ENCODE data around the gene GREB1L. TPM values are rescaled to one million over a fixed set of nuclear protein-coding genes. Genes with fewer than 3 reads are reported as not detected.

GREB1L gene
- total and polyA plus RNA-seq, 2 donors (not counting 3 experiments of a cell fraction or from before 2014, with no cell fraction given), result 0.22 to 0.41 TPM

GRCh38 chr18:21398121-21398520 lies 156.1 kb downstream of the GREB1L start:
- H2AFZ ChIP-seq (ENCODE audit: low read depth, low read length), result no peak overlapping the region
- no TSS peak for BruUV-seq (replicated peaks)
- FAIRE-seq (no peak), DNase-seq (ENCODE audit: low read depth, low spot score) (no peak)
- H4K20me1 ChIP-seq (replicated peaks; ENCODE audit: control insufficient read depth, extremely low read depth, insufficient read depth, low read length), result no peaks in the 10 kb centered on the region
- TF ChIP-seq POLR2AphosphoS5 (IDR thresholded peaks at IDR 0.05; ENCODE audit: insufficient read depth, low read depth, low read length) (no peak), POLR2A (IDR thresholded peaks at IDR 0.05; ENCODE audit: low read depth, low read length) (no peak), MAX (IDR thresholded peaks at IDR 0.05; ENCODE audit: insufficient read depth, insufficient read length) (no peak), JUN (IDR thresholded peaks at IDR 0.05; ENCODE audit: borderline replicate concordance, insufficient read depth, insufficient read length, low read depth) (no peak), MYC (IDR thresholded peaks at IDR 0.05; ENCODE audit: low read depth, low read length) (no peak), FOS (IDR thresholded peaks at IDR 0.05; ENCODE audit: borderline replicate concordance, insufficient read depth, low read length) (no peak)
- peaks cover 4 to 10% of the 10 kb centered on the region in 2 experiments for H3K27me3 ChIP-seq (ENCODE audit: control insufficient read depth in 2 of 2, insufficient read depth in 2 of 2, low read length in 2 of 2)
- dilution Hi-C loops (cut with MboI; ENCODE audit: extremely low pct_ligation_motif_present, low sequenced_read_pairs), result no loop called here
- H3K9me3 ChIP-seq (replicated peaks; ENCODE audit: control insufficient read depth, insufficient read depth, low read length), result no peaks in the 10 kb centered on the region
- H3K4me3 ChIP-seq (replicated peaks in 1 of 3; ENCODE audit: insufficient read depth in 1 of 3, low read depth in 1 of 3, low read length in 3 of 3), result no peak overlapping the region
- ChIA-PET CTCF (no interaction called here), POLR2A (no interaction called here)
- H3K4me1 ChIP-seq (ENCODE audit: control insufficient read depth, extremely low read depth, insufficient read depth, low read length), result no peaks in the 10 kb centered on the region
- H3K27ac ChIP-seq (ENCODE audit: insufficient read depth, low read depth, low read length), result no peak overlapping the region
- no peaks in the 10 kb centered on the region for H3K79me2 ChIP-seq (ENCODE audit: control insufficient read depth, insufficient read depth, low read length)
- H3K4me2 ChIP-seq (ENCODE audit: insufficient read depth, low read length), result no peak overlapping the region
- H3K9me1 ChIP-seq (replicated peaks; ENCODE audit: control insufficient read depth, extremely low read depth, insufficient read depth, low read length), result no peaks in the 10 kb centered on the region
- no peak overlapping the region for H3K9ac ChIP-seq (replicated peaks; ENCODE audit: extremely low read depth, insufficient read depth, low read length)
- no peaks in the 10 kb centered on the region for H3K36me3 ChIP-seq (ENCODE audit: control insufficient read depth in 2 of 2, extremely low read depth in 1 of 2, insufficient read depth in 2 of 2, low read length in 2 of 2)
- intact Hi-C loops (cut with micrococcal nuclease), result loop anchor here (10.0 kb wide), 1 partner anchor 427 kb away; no protein-coding TSS in a partner anchor

- no peaks in the 10 kb centered on the region for H3K9me1 ChIP-seq (replicated peaks; ENCODE audit: control insufficient read depth, extremely low read depth, insufficient read depth, low read length)
- H3K36me3 ChIP-seq (ENCODE audit: control insufficient read depth in 2 of 2, extremely low read depth in 1 of 2, insufficient read depth in 2 of 2, low read length in 2 of 2), result no peaks in the 10 kb centered on the region
- H3K4me1 ChIP-seq (ENCODE audit: control insufficient read depth, extremely low read depth, insufficient read depth, low read length), result no peaks in the 10 kb centered on the region
- no peak overlapping the region for H2AFZ ChIP-seq (ENCODE audit: low read depth, low read length)
- DNase-seq (ENCODE audit: low read depth, low spot score), result no peak
- TF ChIP-seq MYC (IDR thresholded peaks at IDR 0.05; ENCODE audit: low read depth, low read length) (no peak), FOS (IDR thresholded peaks at IDR 0.05; ENCODE audit: borderline replicate concordance, insufficient read depth, low read length) (no peak), GATA2 (IDR thresholded peaks at IDR 0.05; ENCODE audit: insufficient read depth, insufficient read length, low read depth, low read length) (no peak)
- H4K20me1 ChIP-seq (replicated peaks; ENCODE audit: control insufficient read depth, extremely low read depth, insufficient read depth, low read length), result no peaks in the 10 kb centered on the region
- CTCF ChIA-PET, result interaction anchor here (1.3 kb wide), 1 partner anchor 210 kb away, joined by 3 read pairs; no protein-coding TSS in a partner anchor
- H3K4me2 ChIP-seq (ENCODE audit: insufficient read depth, low read length), result no peak overlapping the region
- peaks cover 4 to 10% of the 10 kb centered on the region in 2 experiments for H3K27me3 ChIP-seq (ENCODE audit: control insufficient read depth in 2 of 2, insufficient read depth in 2 of 2, low read length in 2 of 2)
- no TSS peak for BruUV-seq (replicated peaks)
- no peak overlapping the region for H3K4me3 ChIP-seq (replicated peaks in 1 of 3; ENCODE audit: insufficient read depth in 1 of 3, low read depth in 1 of 3, low read length in 3 of 3)
- no peak overlapping the region for H3K27ac ChIP-seq (ENCODE audit: insufficient read depth, low read depth, low read length)
- no peak for FAIRE-seq
- H3K9me3 ChIP-seq (replicated peaks; ENCODE audit: control insufficient read depth, insufficient read depth, low read length), result no peaks in the 10 kb centered on the region
- no peaks in the 10 kb centered on the region for H3K79me2 ChIP-seq (ENCODE audit: control insufficient read depth, insufficient read depth, low read length)
- H3K9ac ChIP-seq (replicated peaks; ENCODE audit: extremely low read depth, insufficient read depth, low read length), result no peak overlapping the region
- intact Hi-C loops (cut with micrococcal nuclease), result no loop called here
- POLR2A ChIA-PET, result no interaction called here
- dilution Hi-C loops (cut with MboI; ENCODE audit: extremely low pct_ligation_motif_present, low sequenced_read_pairs), result no loop called here
These were observed 160.2 kb downstream of the GREB1L start for GRCh38 chr18:21402272-21402671.
